Measurements from ENCODE around the gene RAB3GAP1. TPM values are rescaled to one million over a fixed set of nuclear protein-coding genes. Genes with fewer than 3 reads are reported as not detected.
"Not testable (repeated sequence)": the region's sequence is repeated elsewhere in the genome, so short reads cannot be mapped to it uniquely, and the experiment has no call there.

Gene RAB3GAP1
- total RNA-seq, 2 donors from 2014 or later, result 33.3 to 38.9 TPM

DNA sequence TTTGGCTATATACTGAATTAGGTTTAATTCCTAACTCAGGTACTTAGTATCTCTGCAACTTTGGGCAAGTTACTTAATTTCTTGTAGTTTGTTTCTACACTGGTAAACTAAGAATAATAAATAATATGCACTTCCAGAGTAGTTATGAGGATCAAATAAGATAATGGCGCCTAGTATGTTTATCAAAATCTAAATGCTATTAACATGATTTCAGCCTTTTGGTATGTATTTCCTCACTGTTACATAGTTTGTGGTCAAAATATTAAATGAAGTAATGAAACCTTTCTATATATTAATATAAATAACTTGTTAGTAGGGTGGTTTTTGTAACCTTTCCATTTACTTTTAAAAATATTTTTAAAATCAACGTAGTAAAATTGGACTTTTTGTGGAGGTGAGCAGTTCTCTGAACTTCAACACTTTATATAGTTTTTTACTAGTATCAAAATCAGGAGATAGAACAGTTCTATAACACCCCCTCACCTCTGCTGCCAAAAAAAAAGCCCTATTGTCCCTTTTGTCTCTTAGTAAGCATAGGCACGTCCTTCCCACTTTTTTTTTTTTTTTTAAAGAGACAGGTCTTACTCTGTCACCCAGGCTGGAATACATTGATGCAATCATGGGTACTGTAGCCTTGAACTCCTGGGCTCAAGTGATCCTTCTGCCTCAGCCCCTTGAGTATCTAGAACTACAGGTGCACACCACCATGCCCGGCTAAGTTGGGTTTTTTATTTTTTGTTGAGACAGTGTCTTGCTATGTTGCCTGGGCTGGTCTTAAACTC lies 44.8 kb downstream of the RAB3GAP1 start:
- ATAC-seq (no peak), DNase-seq (no peak)
- intact Hi-C loops (cut with DNase I), result no loop called here

- intact Hi-C loops (cut with DNase I), result no loop called here
- DNase-seq (no peak), ATAC-seq (no peak)
Measured at GRCh38 chr2:135097532-135098231, 45.6 kb downstream of the RAB3GAP1 start.

DNA sequence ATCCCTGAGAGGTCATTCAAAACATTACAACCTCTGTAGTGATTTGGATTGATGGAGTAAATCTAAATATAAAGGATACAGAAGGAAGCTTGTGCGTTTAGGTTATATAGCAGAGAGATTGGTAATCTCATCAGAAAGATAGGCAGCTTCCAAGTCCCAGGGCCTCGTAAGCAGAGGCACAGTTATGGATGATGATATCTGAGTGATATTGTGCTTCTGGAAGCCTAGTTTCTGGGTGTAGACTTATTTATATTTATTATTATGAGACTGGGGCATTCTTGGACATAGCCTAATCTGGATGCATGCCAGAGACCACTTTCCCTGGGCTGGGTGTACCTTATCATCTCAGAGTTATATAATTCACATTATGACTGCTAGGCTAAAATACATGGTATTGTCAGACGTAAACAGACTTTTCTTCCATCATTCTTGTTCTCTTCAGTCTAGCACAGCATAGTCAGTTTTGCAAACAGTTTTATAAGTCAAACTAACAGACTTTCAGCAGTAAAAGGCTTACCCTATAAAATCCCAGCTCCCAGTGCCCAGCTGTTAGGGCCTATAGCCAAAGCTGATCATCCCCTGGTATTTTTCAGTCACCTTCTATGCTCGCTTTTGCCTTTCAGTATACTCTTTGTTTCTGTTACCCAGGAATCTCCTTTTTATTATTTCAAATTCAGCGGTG lies 47.9 kb downstream of the RAB3GAP1 start:
- no peak for DNase-seq
- ATAC-seq, result no peak
- intact Hi-C loops (cut with DNase I), result no loop called here

DNA sequence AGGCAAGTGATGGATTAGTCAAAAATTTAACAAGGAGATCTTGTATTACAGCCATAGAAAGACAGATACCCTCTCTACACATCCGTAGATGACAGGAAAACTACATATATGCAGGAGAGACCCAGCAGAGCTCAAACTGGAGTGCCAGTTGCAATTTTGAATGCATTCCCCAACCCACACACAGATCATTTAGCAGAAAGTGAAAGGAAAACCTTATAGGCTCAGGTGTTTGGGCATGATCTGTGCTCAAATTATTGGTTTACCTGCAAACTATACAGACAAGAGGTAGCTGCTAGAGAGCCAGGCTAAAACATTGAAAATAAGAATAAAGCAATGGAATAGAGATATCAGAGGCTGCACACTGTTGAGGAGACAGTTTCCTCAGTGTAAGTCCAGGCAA lies 51.8 kb downstream of the RAB3GAP1 start:
- intact Hi-C loops (cut with DNase I), result no loop called here
- no peak for ATAC-seq
- no peak for DNase-seq

DNA sequence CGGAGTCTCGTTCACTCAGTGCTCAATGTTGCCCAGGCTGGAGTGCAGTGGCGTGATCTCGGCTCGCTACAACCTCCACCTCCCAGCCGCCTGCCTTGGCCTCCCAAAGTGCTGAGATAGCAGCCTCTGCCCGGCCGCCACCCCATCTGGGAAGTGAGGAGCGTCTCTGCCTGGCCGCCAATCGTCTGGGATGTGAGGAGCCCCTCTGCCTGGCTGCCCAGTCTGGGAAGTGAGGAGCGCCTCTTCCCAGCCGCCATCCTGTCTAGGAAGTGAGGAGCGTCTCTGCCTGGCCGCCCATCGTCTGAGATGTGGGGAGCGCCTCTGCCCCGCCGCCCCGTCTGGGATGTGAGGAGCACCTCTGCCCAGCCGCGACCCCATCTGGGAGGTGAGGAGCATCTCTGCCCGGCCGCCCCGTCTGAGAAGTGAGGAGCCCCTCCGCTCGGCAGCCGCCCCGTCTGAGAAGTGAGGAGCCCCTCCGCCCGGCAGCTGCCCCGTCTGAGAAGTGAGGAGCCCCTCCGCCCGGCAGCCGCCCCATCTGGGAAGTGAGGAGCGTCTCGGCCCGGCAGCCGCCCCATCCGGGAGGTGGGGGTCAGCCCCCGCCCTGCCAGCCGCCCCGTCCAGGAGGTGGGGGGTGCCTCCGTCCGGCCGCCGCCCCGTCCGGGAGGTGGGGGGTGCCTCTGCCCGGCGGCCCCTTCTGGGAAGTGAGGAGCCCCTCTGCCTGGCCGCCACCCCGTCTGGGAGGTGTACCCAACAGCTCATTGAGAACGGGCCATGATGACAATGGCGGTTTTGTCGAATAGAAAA lies 53.6 kb downstream of the RAB3GAP1 start:
- intact Hi-C loops (cut with DNase I); DNase-seq; ATAC-seq: not testable (repeated sequence)

- no peak for DNase-seq
- no peak for ATAC-seq
- intact Hi-C loops (cut with DNase I), result no loop called here
Measured at GRCh38 chr2:135113322-135113721, 61.2 kb downstream of the RAB3GAP1 start.

- ATAC-seq, result no peak
- DNase-seq, result no peak
- intact Hi-C loops (cut with DNase I), result no loop called here
Measured at GRCh38 chr2:135119582-135119981, 67.5 kb downstream of the RAB3GAP1 start.

DNA sequence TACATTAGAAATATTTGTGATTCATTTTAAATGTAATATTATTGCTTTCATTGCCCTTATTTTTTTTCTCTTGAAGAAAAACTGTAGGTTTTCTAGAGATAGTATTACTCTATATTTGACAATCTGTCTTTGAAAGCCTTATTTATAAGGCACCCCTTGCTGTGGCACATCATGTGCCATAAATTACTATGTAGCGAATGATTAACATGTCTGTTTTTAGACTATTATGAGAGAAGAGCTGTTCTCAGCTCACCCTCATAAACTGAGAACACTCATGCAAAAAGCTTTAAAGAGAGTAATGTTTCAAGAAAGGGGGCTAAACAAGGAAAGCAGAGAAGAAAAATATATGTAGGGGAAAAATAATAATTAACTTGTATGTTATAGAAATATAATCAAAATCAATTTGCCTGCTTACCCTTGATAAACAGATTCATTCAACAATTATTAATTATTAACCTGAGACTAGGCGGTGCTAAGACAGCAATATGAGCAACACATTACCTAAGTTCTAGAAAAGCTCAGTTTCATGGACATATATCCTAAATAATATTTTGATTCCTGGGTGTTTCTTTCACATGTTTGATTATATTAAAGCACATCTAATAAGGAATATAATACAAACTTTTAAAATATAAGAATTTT lies 69.0 kb downstream of the RAB3GAP1 start:
- DNase-seq (no peak), ATAC-seq (no peak)
- intact Hi-C loops (cut with DNase I), result no loop called here

DNA sequence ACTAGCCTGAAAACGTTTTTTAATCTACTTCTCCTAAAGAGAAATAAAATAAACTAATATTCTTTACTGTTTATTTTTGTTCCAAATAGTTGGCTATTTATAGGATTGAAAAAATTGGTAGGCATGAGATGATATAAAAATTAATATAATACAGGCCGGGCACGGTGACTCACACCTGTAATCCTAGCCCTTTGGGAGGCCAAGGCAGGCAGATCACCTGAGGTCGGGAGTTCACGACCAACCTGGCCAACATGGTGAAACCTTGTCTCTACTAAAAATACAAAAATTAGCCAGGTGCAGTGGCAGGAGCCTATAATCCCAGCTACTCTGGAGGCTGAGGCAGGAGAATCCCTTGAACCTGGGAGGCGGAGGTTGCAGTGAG lies 69.6 kb downstream of the RAB3GAP1 start:
- DNase-seq; ATAC-seq; intact Hi-C loops (cut with DNase I): not testable (repeated sequence)

GRCh38 chr2:135124924-135125886 lies 73.1 kb downstream of the RAB3GAP1 start:
- intact Hi-C loops (cut with DNase I), result no loop called here
- DNase-seq, result no peak
- ATAC-seq, result no peak

GRCh38 chr2:135125940-135126339 lies 73.8 kb downstream of the RAB3GAP1 start:
- intact Hi-C loops (cut with DNase I), result no loop called here
- no peak for ATAC-seq
- DNase-seq, result no peak

- intact Hi-C loops (cut with DNase I), result no loop called here
- DNase-seq, result no peak
- no peak for ATAC-seq
Measured at GRCh38 chr2:135130751-135131150, 78.7 kb downstream of the RAB3GAP1 start.

- ATAC-seq, result no peak
- DNase-seq, result no peak
- intact Hi-C loops (cut with DNase I), result no loop called here
Measured at GRCh38 chr2:135132314-135132713, 80.2 kb downstream of the RAB3GAP1 start.

GRCh38 chr2:135140606-135141005 lies 88.5 kb downstream of the RAB3GAP1 start:
- intact Hi-C loops (cut with DNase I), result loop anchor here in 1 of 2 donors (10.0 kb wide), 1 partner anchor 136 kb away; no protein-coding TSS in a partner anchor
- no peak for ATAC-seq
- DNase-seq, result no peak

GRCh38 chr2:135142323-135142722 lies 90.2 kb downstream of the RAB3GAP1 start:
- DNase-seq (no peak), ATAC-seq (no peak)
- intact Hi-C loops (cut with DNase I), result loop anchor here in 1 of 2 donors (10.0 kb wide), 1 partner anchor 138 kb away; no protein-coding TSS in a partner anchor

- ATAC-seq, result no peak
- intact Hi-C loops (cut with DNase I), result loop anchor here in 1 of 2 donors (10.0 kb wide), 1 partner anchor 140 kb away; no protein-coding TSS in a partner anchor
- no peak for DNase-seq
Measured at GRCh38 chr2:135144343-135144742, 92.3 kb downstream of the RAB3GAP1 start.

GRCh38 chr2:135149251-135149650 lies 97.2 kb downstream of the RAB3GAP1 start:
- peak in 1 of 2 donors; percentile 70 for ATAC-seq
- intact Hi-C loops (cut with DNase I), result loop anchor here in 1 of 2 donors (10.0 kb wide), 1 partner anchor 144 kb away; no protein-coding TSS in a partner anchor

More at GRCh38 chr2:135149251-135149650, 97.2 kb downstream of the RAB3GAP1 start:
- DNase-seq, result no peak

Measured in left cardiac atrium (tissue), 4 donors.